H1 (cell line): ENCODE data around the gene AP3D1. TPM values are rescaled to one million over a fixed set of nuclear protein-coding genes. Genes with fewer than 3 reads are reported as not detected.

Experiments used
- CTCF ChIA-PET: fragments of 300-600 bp; sonication (Branson Sonifier 250); formaldehyde crosslinking; loops from one replicate; lab custom pipeline; 2021; ENCODE audit not compliant: partially characterized antibody; lab: Charles Lee
- POLR2A ChIA-PET: fragments of 300-600 bp; sonication (Branson Sonifier 250); formaldehyde crosslinking; loops from one replicate; lab custom pipeline; 2021; ENCODE audit warnings: inconsistent platforms; ENCODE audit not compliant: partially characterized antibody; lab: Charles Lee
- DNase-seq, 2 experiments: peaks; one replicate each; pipeline versions ENCODE4 v3.0.0 to v3.0.0-alpha.2; 2010 to 2022; ENCODE audit warnings: low spot score in 2 of 2, low read depth in 1 of 2, mixed read lengths in 1 of 2
- FAIRE-seq: peaks from 2 replicates; lab custom pipeline; 2011; peaks lifted over from hg19 to GRCh38; lab: Jason Lieb, UNC
- H2AFZ ChIP-seq: 2 replicates; pipeline ENCODE4 v1.8.1; 2012; ENCODE audit warnings: low read length, inconsistent platforms
- H2AK5ac ChIP-seq: 2 replicates; pipeline ENCODE4 v1.6.1; 2013; ENCODE audit warnings: low read depth, low read length
- H2BK120ac ChIP-seq: replicated peaks from 2 replicates; pipeline ENCODE3; 2013; ENCODE audit warnings: low read depth, low read length, inconsistent platforms
- H2BK12ac ChIP-seq: 2 replicates; pipeline ENCODE4 v1.6.1; 2013; ENCODE audit warnings: low read depth, low read length
- H2BK15ac ChIP-seq: 2 replicates; pipeline ENCODE4 v1.6.1; 2013; ENCODE audit warnings: low read length
- H2BK20ac ChIP-seq: 2 replicates; pipeline ENCODE4 v1.6.1; 2013; ENCODE audit warnings: low read length
- H2BK5ac ChIP-seq: 2 replicates; pipeline ENCODE4 v1.6.1; 2013; ENCODE audit warnings: low read depth, low read length
- H3K14ac ChIP-seq: 2 replicates; pipeline ENCODE4 v1.6.1; 2013; ENCODE audit warnings: inconsistent platforms; ENCODE audit not compliant: insufficient read length
- H3K18ac ChIP-seq: 2 replicates; pipeline ENCODE4 v1.6.1; 2013; ENCODE audit warnings: low read length; ENCODE audit errors: extremely low read depth
- H3K23ac ChIP-seq: 2 replicates; pipeline ENCODE4 v1.6.1; 2013; ENCODE audit warnings: inconsistent platforms; ENCODE audit not compliant: insufficient read length
- H3K23me2 ChIP-seq: 2 replicates; pipeline ENCODE4 v1.6.1; 2013; ENCODE audit warnings: low read depth, low read length
- H3K27ac ChIP-seq: 2 replicates; pipeline ENCODE4 v1.6.1; 2011; ENCODE audit warnings: low read depth, low read length, inconsistent platforms
- H3K27me3 ChIP-seq, 4 experiments: replicated peaks in 1 of 4; 1 replicate in 1 of 4; 2 replicates in 3 of 4; pipeline versions ENCODE4 v1.6.1 to v1.8.1; 2011 to 2013; ENCODE audit warnings: low read length in 3 of 4, mild to moderate bottlenecking in 3 of 4, inconsistent platforms in 2 of 4, mixed read lengths in 2 of 4, moderate library complexity in 1 of 4; ENCODE audit not compliant: control insufficient read depth in 3 of 4, insufficient read depth in 3 of 4; ENCODE audit errors: extremely low read depth in 1 of 4
- H3K36me3 ChIP-seq, 4 experiments: 2 replicates each; pipeline versions ENCODE4 v1.6.1 to v1.8.1; 2011 to 2013; ENCODE audit warnings: mild to moderate bottlenecking in 4 of 4, low read length in 3 of 4, moderate library complexity in 2 of 4, control low read depth in 1 of 4, inconsistent platforms in 1 of 4; ENCODE audit not compliant: insufficient read depth in 4 of 4, control insufficient read depth in 2 of 4
- H3K4ac ChIP-seq: replicated peaks from 2 replicates; pipeline ENCODE3; 2013; ENCODE audit warnings: low read length, low read depth, mixed read lengths, inconsistent platforms; ENCODE audit not compliant: insufficient read length
- H3K4me1 ChIP-seq, 4 experiments: replicated peaks in 1 of 4; 1 replicate in 1 of 4; 2 replicates in 3 of 4; pipeline versions ENCODE4 v1.6.1 to v1.8.1; 2011 to 2013; ENCODE audit warnings: low read length in 3 of 4, inconsistent platforms in 2 of 4, mixed read lengths in 1 of 4; ENCODE audit not compliant: insufficient read depth in 4 of 4, control insufficient read depth in 3 of 4
- H3K4me2 ChIP-seq, 2 experiments: 2 replicates each; pipeline versions ENCODE4 v1.6.1 to v1.8.1; 2011 to 2013; ENCODE audit warnings: low read depth in 2 of 2, low read length in 2 of 2, control low read depth in 1 of 2, inconsistent platforms in 1 of 2, mild to moderate bottlenecking in 1 of 2; ENCODE audit not compliant: insufficient read depth in 1 of 2
- H3K4me3 ChIP-seq, 4 experiments: fragments of 200-600, 300-600 bp in 1 of 4; sonication (generic), shearing (Covaris generic), sonication (Bioruptor Twin) in 1 of 4; 2 replicates each; pipeline versions ENCODE4 v1.5.1 to v1.8.1; 2011 to 2016; ENCODE audit warnings: low read length in 4 of 4, low read depth in 3 of 4, control low read depth in 2 of 4, inconsistent platforms in 2 of 4, mild to moderate bottlenecking in 2 of 4, mixed read lengths in 1 of 4, moderate library complexity in 1 of 4; ENCODE audit not compliant: insufficient read depth in 2 of 4; ENCODE audit errors: extremely low read depth in 1 of 4
- H3K56ac ChIP-seq: replicated peaks from 2 replicates; pipeline ENCODE3; 2013; ENCODE audit warnings: low read depth, mild to moderate bottlenecking, mixed read lengths, low read length, inconsistent platforms; ENCODE audit not compliant: insufficient read length
- H3K79me1 ChIP-seq: 2 replicates; pipeline ENCODE4 v1.6.1; 2013; ENCODE audit warnings: low read depth, low read length, control low read depth
- H3K79me2 ChIP-seq, 2 experiments: 2 replicates each; pipeline versions ENCODE4 v1.6.1 to v1.8.1; 2012 to 2013; ENCODE audit warnings: low read length in 2 of 2, mild to moderate bottlenecking in 2 of 2, inconsistent platforms in 1 of 2; ENCODE audit not compliant: insufficient read depth in 2 of 2, control insufficient read depth in 1 of 2
- H3K9ac ChIP-seq, 4 experiments: replicated peaks in 1 of 4; 1 replicate in 1 of 4; 2 replicates in 3 of 4; pipeline versions ENCODE4 v1.6.1 to v1.8.1; 2011 to 2013; ENCODE audit warnings: low read depth in 3 of 4, low read length in 3 of 4, control low read depth in 2 of 4, mild to moderate bottlenecking in 2 of 4, moderate library complexity in 2 of 4, inconsistent platforms in 1 of 4; ENCODE audit errors: extremely low read depth in 1 of 4
- H3K9me3 ChIP-seq, 2 experiments: 2 replicates each; pipeline versions ENCODE4 v1.6.1 to v1.8.1; 2012 to 2013; ENCODE audit warnings: mild to moderate bottlenecking in 2 of 2, moderate library complexity in 2 of 2, control low read depth in 1 of 2, inconsistent platforms in 1 of 2, low read depth in 1 of 2, low read length in 1 of 2, mixed read lengths in 1 of 2; ENCODE audit not compliant: insufficient read depth in 2 of 2
- H4K20me1 ChIP-seq, 2 experiments: replicated peaks in 1 of 2; 2 replicates each; pipeline versions ENCODE3 to v1.8.1; 2011 to 2013; ENCODE audit warnings: inconsistent platforms in 2 of 2, low read length in 2 of 2, mild to moderate bottlenecking in 1 of 2; ENCODE audit not compliant: insufficient read depth in 2 of 2, control insufficient read depth in 1 of 2
- H4K5ac ChIP-seq: 2 replicates; pipeline ENCODE4 v1.6.1; 2013; ENCODE audit warnings: low read length, low read depth, mixed read lengths, inconsistent platforms; ENCODE audit not compliant: insufficient read length
- H4K8ac ChIP-seq: 2 replicates; pipeline ENCODE4 v1.8.0; 2013; ENCODE audit warnings: mild to moderate bottlenecking, moderate library complexity, low read length, inconsistent platforms; ENCODE audit not compliant: insufficient read depth; ENCODE audit errors: extremely low read depth
- H4K91ac ChIP-seq: replicated peaks from 2 replicates; pipeline ENCODE3; 2013; ENCODE audit warnings: low read length, mixed read lengths, inconsistent platforms; ENCODE audit not compliant: insufficient read length
- ASH2L ChIP-seq: fragments of 200-600, 300-600 bp; sonication (generic); IDR thresholded peaks from one replicate; pipeline ENCODE4 v1.7.1; 2017; ENCODE audit warnings: low read length
- CREB1 ChIP-seq: IDR thresholded peaks from 2 replicates; pipeline ENCODE4 v1.6.1; 2012; ENCODE audit warnings: inconsistent platforms
- EP300 ChIP-seq, 2 experiments: IDR thresholded peaks; 1 replicate in 1 of 2; 2 replicates in 1 of 2; pipeline ENCODE4 v1.6.1; 2011 to 2012; ENCODE audit warnings: low read depth in 2 of 2, low read length in 2 of 2, mild to moderate bottlenecking in 2 of 2, borderline replicate concordance in 1 of 2, inconsistent platforms in 1 of 2, moderate library complexity in 1 of 2
- HDAC6 ChIP-seq: IDR thresholded peaks from one replicate; pipeline ENCODE4 v1.7.1; 2012; ENCODE audit warnings: low read depth, mild to moderate bottlenecking, inconsistent platforms, low read length, moderate library complexity
- MAX ChIP-seq: IDR thresholded peaks from 2 replicates; pipeline ENCODE4 v1.6.1; 2012; ENCODE audit warnings: inconsistent platforms
- SIRT6 ChIP-seq: IDR thresholded peaks from one replicate; pipeline ENCODE4 v1.7.1; 2012; ENCODE audit warnings: low read length, inconsistent platforms
- SIX5 ChIP-seq: IDR thresholded peaks from 2 replicates; pipeline ENCODE4 v1.6.1; 2011; ENCODE audit warnings: mild to moderate bottlenecking, low read depth, low read length
- TAF1 ChIP-seq: IDR thresholded peaks from 2 replicates; pipeline ENCODE4 v1.6.1; 2011; ENCODE audit warnings: mild to moderate bottlenecking, low read depth, low read length
- TAF7 ChIP-seq: optimal IDR thresholded peaks from 2 replicates; pipeline ENCODE3; 2011; ENCODE audit warnings: low read depth, mild to moderate bottlenecking, inconsistent platforms, low read length, moderate library complexity, borderline replicate concordance
- WGBS, 2 experiments: shearing (Covaris generic) in 1 of 2; methylation state at CpG; one replicate each; pipeline versions ENCODE4 v1.1.6 to v1.1.7; 2013 to 2015; ENCODE audit warnings: low lambda C conversion rate in 2 of 2, mixed read lengths in 2 of 2, inconsistent platforms in 1 of 2, low coverage in 1 of 2, missing lambda C conversion rate in 1 of 2; ENCODE audit not compliant: insufficient replicate concordance in 2 of 2, insufficient coverage in 1 of 2, insufficient read length in 1 of 2; ENCODE audit errors: extremely low coverage in 1 of 2, missing lambda C conversion rate in 1 of 2; 5-methylcytosine and 5-hydroxymethylcytosine counted together
- polyA plus RNA-seq, 7 experiments: library from polyadenylated mRNA; depleted of rRNA in 3 of 7; stranded (reverse) in 5 of 7; unstranded in 2 of 7; fragments of >200 nt in 5 of 7; fragments of 200-250 nt in 2 of 7; gene quantifications; 1 replicate in 5 of 7; 2 replicates in 1 of 7; 4 replicates in 1 of 7; pipeline versions ENCODE4 v1.2.1 to v1.2.3, GENCODE V29; 2011 to 2013; ENCODE audit warnings: missing spikeins in 2 of 7, mixed read lengths in 2 of 7
- total RNA-seq: library from RNA; stranded (reverse); fragmentation: NEBNext Ultra II Directional; extraction: Animal tissue kit (Norgen Biotek cat#: 25700); gene quantifications from 2 replicates; pipeline ENCODE4 v1.2.1, GENCODE V29; 2021
- TF ChIP-seq, protein P1 (sequence below): IDR thresholded peaks from 2 replicates; pipeline ENCODE4 v1.6.1; 2011; ENCODE audit warnings: low read depth, mild to moderate bottlenecking, low read length; ENCODE audit not compliant: insufficient read depth
- TF ChIP-seq, protein P2 (sequence below): IDR thresholded peaks from 2 replicates; pipeline ENCODE4 v1.6.1; 2011; ENCODE audit warnings: low read length, improper control_type of control experiment

Gene AP3D1
- total and polyA plus RNA-seq, 2 of the 8 experiments (the other 6 are each of a cell fraction or from before 2014, with no cell fraction given) = 161 to 174 TPM

DNA sequence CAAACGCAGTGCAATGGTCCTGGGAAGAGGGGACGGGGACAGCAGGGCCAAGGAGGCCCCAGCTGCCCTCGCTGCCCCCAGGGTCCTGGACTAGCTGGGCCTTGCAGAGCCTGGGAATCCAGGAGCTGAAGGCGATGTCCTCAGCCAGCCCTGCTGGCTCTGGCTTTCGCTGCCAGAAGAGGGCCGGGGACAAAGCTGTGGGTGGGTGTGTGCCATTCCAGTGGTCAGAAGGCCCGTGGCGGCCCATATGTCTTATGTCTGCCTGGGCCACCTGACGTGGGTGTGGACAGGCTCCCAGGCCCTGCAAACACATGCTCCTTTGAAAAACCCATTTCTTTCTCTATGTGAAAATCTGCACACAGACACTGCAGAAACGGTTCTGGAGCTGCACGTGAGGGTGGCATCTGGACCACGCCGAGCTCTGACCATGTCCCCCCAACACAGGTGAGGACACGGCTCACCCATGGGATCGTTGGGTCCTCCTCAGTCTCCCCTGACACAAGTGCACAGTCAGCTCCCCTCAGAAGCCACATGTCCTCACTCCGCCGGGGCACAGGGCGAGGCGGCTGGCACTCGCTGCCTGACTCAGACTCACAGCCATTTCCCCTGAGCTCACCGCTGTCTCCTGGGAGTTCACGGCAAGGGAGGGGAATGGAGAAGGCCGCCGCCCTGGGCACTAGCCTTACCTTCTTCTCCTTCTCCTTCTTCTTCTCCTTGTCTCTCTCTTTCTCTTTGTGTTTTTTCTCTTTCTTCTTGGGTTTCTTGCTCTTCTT is 37.7 kb downstream of the AP3D1 start:
- no peaks in the 10 kb centered on the region for H3K4me1 ChIP-seq
- H3K23me2 ChIP-seq = no peaks in the 10 kb centered on the region
- H2AFZ ChIP-seq = no peak overlapping the region
- no peak overlapping the region for H3K14ac ChIP-seq
- H3K27ac ChIP-seq = no peak overlapping the region
- CTCF ChIA-PET = interaction anchor here (0.7 to 1.7 kb wide), 3 partner anchors 10 to 44 kb away, joined by 3 to 6 read pairs (median 3); no protein-coding TSS in a partner anchor
- H3K9me3 ChIP-seq = no peaks in the 10 kb centered on the region
- no peak overlapping the region for H2BK120ac ChIP-seq
- H2BK5ac ChIP-seq = peak overlapping the region; percentile 52; the same call in 1 of the 2 replicates
- H2AK5ac ChIP-seq = no peak overlapping the region
- H3K4me3 ChIP-seq = no peak overlapping the region
- peaks cover 9 to 23% of the 10 kb centered on the region in 2 experiments for H4K20me1 ChIP-seq
- no peak overlapping the region for H4K91ac ChIP-seq
- no peaks in the 10 kb centered on the region for H3K79me2 ChIP-seq
- H3K56ac ChIP-seq = no peak overlapping the region
- DNase-seq (no peak), FAIRE-seq (no peak)
- 95% methylated on average over 20 of the region's 24 CpGs; no CpG with 5 or more reads in 1 of the 2 experiments for WGBS, 2 experiments
- H3K18ac ChIP-seq = no peak overlapping the region
- H2BK12ac ChIP-seq = no peak overlapping the region
- H3K4me2 ChIP-seq = no peak overlapping the region
- H3K79me1 ChIP-seq = no peaks in the 10 kb centered on the region; the same call in none of the 2 replicates
- no peaks in the 10 kb centered on the region for H3K27me3 ChIP-seq
- H2BK15ac ChIP-seq = no peak overlapping the region
- no peak overlapping the region for H3K4ac ChIP-seq
- no peak overlapping the region for H4K8ac ChIP-seq
- no peak overlapping the region for H4K5ac ChIP-seq
- POLR2A ChIA-PET = interaction anchor here (1.9 kb wide), 1 partner anchor 10 kb away, joined by 4 read pairs; no protein-coding TSS in a partner anchor
- no peak overlapping the region for H3K9ac ChIP-seq
- peaks cover 62 to 99% (median 91%) of the 10 kb centered on the region in 4 experiments for H3K36me3 ChIP-seq
- no peak overlapping the region for H3K23ac ChIP-seq
- no peak overlapping the region for H2BK20ac ChIP-seq
- TF ChIP-seq SIRT6 = no peak
- TF ChIP-seq ASH2L = no peak
- TF ChIP-seq, protein P1, sequence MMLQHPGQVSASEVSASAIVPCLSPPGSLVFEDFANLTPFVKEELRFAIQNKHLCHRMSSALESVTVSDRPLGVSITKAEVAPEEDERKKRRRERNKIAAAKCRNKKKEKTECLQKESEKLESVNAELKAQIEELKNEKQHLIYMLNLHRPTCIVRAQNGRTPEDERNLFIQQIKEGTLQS = no peak
- TF ChIP-seq TAF7 = no peak
- no peak for TF ChIP-seq CREB1
- TF ChIP-seq EP300 (IDR thresholded peaks at IDR 0.05; ENCODE audit: borderline replicate concordance in 1 of 2, low read depth in 2 of 2, low read length in 2 of 2) = no peak
- TF ChIP-seq, protein P2, sequence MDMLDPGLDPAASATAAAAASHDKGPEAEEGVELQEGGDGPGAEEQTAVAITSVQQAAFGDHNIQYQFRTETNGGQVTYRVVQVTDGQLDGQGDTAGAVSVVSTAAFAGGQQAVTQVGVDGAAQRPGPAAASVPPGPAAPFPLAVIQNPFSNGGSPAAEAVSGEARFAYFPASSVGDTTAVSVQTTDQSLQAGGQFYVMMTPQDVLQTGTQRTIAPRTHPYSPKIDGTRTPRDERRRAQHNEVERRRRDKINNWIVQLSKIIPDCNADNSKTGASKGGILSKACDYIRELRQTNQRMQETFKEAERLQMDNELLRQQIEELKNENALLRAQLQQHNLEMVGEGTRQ = no peak
- TF ChIP-seq HDAC6 = no peak
- TF ChIP-seq MAX = no peak
- no peak for TF ChIP-seq TAF1
- TF ChIP-seq SIX5 = no peak
